Caco-2 (cell line): ENCODE measurements around the gene MPND. TPM values are rescaled to one million over a fixed set of nuclear protein-coding genes. Genes with fewer than 3 reads are reported as not detected.

ENCODE experiments used
- BruUV-seq: library from RNA; stranded (reverse); fragments of 400-500 nt; replicated peaks from 2 replicates; lab custom pipeline; 2021; lab: Mats Ljungman, UMichigan
- CTCF ChIA-PET: fragments of 300-600 bp; sonication (Branson Sonifier 250); formaldehyde crosslinking; loops from one replicate; lab custom pipeline; 2022; ENCODE audit warnings: antibody characterized with exemption; lab: Charles Lee
- POLR2A ChIA-PET: fragments of 300-600 bp; sonication (Branson Sonifier 250); formaldehyde crosslinking; loops from one replicate; lab custom pipeline; 2022; ENCODE audit warnings: antibody characterized with exemption; lab: Charles Lee
- DNase-seq, 2 experiments: peaks; one replicate each; pipeline versions ENCODE4 v3.0.0 to v3.0.0-alpha.2; 2020 to 2022
- H3K27me3 ChIP-seq: replicated peaks from 2 replicates; pipeline ENCODE4 v1.6.0; 2011; ENCODE audit warnings: low read length; ENCODE audit not compliant: control insufficient read depth, insufficient read depth
- H3K36me3 ChIP-seq: 2 replicates; pipeline ENCODE4 v1.5.1; 2011; ENCODE audit warnings: low read length; ENCODE audit not compliant: control insufficient read depth, insufficient read depth
- H3K4me1 ChIP-seq: fragments of 250-450 bp; sonication (Bioruptor Pico); 2 replicates; pipeline ENCODE4 v1.5.1; 2020; ENCODE audit warnings: mild to moderate bottlenecking
- H3K4me3 ChIP-seq: 2 replicates; pipeline ENCODE4 v1.5.1; 2011; ENCODE audit warnings: low read depth, mild to moderate bottlenecking, control low read depth, low read length
- H3K9me3 ChIP-seq: fragments of 250-450 bp; sonication (Bioruptor Pico); 2 replicates; pipeline ENCODE4 v1.5.1; 2020; ENCODE audit warnings: mild to moderate bottlenecking, moderate library complexity
- H3K27ac Mint-ChIP-seq: one replicate; pipeline ENCODE4 v1.8.0; 2022; ENCODE audit warnings: mixed read lengths; ENCODE audit not compliant: unreplicated experiment
- H3K27me3 Mint-ChIP-seq: one replicate; pipeline ENCODE4 v1.8.0; 2022; ENCODE audit warnings: mixed read lengths; ENCODE audit not compliant: insufficient read depth, unreplicated experiment
- H3K36me3 Mint-ChIP-seq: one replicate; pipeline ENCODE4 v1.8.0; 2022; ENCODE audit warnings: mild to moderate bottlenecking, mixed read lengths; ENCODE audit not compliant: insufficient read depth, unreplicated experiment
- H3K4me1 Mint-ChIP-seq: one replicate; pipeline ENCODE4 v1.8.0; 2022; ENCODE audit warnings: low read depth, mixed read lengths; ENCODE audit not compliant: unreplicated experiment
- H3K4me3 Mint-ChIP-seq: one replicate; pipeline ENCODE4 v1.8.0; 2022; ENCODE audit warnings: mild to moderate bottlenecking, moderate library complexity, mixed read lengths; ENCODE audit not compliant: unreplicated experiment
- H3K9me3 Mint-ChIP-seq: one replicate; pipeline ENCODE4 v1.8.0; 2022; ENCODE audit warnings: mixed read lengths; ENCODE audit not compliant: unreplicated experiment
- intact Hi-C: fragments of 100-400 bp; cut with micrococcal nuclease; formaldehyde crosslinking; loops from one replicate; pipeline ENCODE4 v1.10.0; 2022; ENCODE audit not compliant: unreplicated experiment
- total RNA-seq: library from RNA; stranded (reverse); gene quantifications from 2 replicates; pipeline ENCODE4 v1.2.3, GENCODE V29; 2022
- TF ChIP-seq, protein P1 (sequence below), 2 experiments: fragments of 200-600 bp in 1 of 2; IDR thresholded peaks; 1 replicate in 1 of 2; 2 replicates in 1 of 2; pipeline versions ENCODE4 v1.5.1 to v1.8.0; 2011 to 2022; ENCODE audit warnings: antibody characterized with exemption in 1 of 2, control low read depth in 1 of 2, inconsistent platforms in 1 of 2, low read depth in 1 of 2, low read length in 1 of 2, mild to moderate bottlenecking in 1 of 2, moderate library complexity in 1 of 2; ENCODE audit not compliant: insufficient read depth in 1 of 2, severe bottlenecking in 1 of 2, unreplicated experiment in 1 of 2

MPND gene
- total RNA-seq, 1 experiment from 2014 or later = 35.7 TPM

DNA sequence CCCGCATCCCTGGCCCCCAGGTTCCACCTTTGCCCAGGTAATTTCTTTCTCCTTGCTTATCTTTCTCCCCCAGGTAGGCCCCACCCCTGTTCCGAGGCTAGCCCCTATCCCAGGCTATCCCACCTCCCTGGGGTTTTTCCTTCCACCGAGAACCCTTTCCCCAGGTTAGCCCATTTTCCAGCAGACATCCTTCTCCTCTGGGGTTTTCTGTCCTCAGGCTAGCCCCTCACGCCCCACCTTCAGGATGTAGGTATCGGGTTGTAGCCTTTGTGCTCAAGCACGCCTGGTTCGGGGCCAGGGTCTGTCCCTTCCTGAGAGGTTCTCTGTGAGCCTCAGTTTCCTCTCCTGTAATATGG lies 38.1 kb upstream of the MPND start:
- Mint-ChIP-seq H3K4me3 (peak overlapping the region; percentile 62), H3K36me3 (no peaks in the 10 kb centered on the region), H3K9me3 (no peaks in the 10 kb centered on the region), H3K27me3 (no peaks in the 10 kb centered on the region), H3K4me1 (peaks cover 10% of the 10 kb centered on the region), H3K27ac (no peak overlapping the region)
- intact Hi-C loops = no loop called here
- CTCF ChIA-PET = interaction anchor here (0.6 kb wide), 1 partner anchor 38 kb away, joined by 3 read pairs; the partner anchor contains the start of gene MPND
- Histone ChIP-seq H3K9me3 (no peaks in the 10 kb centered on the region), H3K36me3 (no peaks in the 10 kb centered on the region), H3K4me1 (no peaks in the 10 kb centered on the region), H3K4me3 (no peak overlapping the region), H3K27me3 (no peaks in the 10 kb centered on the region)
- POLR2A ChIA-PET = no interaction called here
- no peak for DNase-seq
- TF ChIP-seq, protein P1, sequence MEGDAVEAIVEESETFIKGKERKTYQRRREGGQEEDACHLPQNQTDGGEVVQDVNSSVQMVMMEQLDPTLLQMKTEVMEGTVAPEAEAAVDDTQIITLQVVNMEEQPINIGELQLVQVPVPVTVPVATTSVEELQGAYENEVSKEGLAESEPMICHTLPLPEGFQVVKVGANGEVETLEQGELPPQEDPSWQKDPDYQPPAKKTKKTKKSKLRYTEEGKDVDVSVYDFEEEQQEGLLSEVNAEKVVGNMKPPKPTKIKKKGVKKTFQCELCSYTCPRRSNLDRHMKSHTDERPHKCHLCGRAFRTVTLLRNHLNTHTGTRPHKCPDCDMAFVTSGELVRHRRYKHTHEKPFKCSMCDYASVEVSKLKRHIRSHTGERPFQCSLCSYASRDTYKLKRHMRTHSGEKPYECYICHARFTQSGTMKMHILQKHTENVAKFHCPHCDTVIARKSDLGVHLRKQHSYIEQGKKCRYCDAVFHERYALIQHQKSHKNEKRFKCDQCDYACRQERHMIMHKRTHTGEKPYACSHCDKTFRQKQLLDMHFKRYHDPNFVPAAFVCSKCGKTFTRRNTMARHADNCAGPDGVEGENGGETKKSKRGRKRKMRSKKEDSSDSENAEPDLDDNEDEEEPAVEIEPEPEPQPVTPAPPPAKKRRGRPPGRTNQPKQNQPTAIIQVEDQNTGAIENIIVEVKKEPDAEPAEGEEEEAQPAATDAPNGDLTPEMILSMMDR (IDR thresholded peaks at IDR 0.05; ENCODE audit: insufficient read depth in 1 of 2, low read depth in 1 of 2, low read length in 1 of 2, severe bottlenecking in 1 of 2, unreplicated experiment in 1 of 2) = no peak
- no TSS peak for BruUV-seq

DNA sequence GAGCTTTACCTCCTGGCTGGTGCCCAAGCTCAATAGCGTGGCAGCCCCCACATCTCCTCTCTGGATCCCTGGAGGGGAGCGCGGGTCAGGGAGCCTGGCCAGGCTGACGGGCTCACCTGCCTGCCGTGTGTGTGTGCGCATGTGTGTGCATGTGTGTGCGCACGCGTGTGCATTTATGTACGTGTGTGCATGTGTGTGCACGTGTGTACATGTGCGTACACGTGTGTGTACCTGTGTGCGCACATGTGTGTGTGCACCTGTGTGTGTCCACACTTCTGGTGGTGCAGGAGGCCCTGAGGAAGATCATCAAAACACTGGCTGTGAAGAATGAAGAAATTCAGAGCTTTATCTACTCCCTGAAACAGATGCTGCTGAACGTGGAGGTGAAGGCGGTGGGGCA lies 37.7 kb upstream of the MPND start:
- H3K4me3 ChIP-seq = no peak overlapping the region
- no peak for DNase-seq
- POLR2A ChIA-PET = no interaction called here
- no peaks in the 10 kb centered on the region for H3K27me3 ChIP-seq
- CTCF ChIA-PET = no interaction called here
- Mint-ChIP-seq H3K27ac (no peak overlapping the region), H3K9me3 (no peaks in the 10 kb centered on the region), H3K4me3 (peak overlapping the region; percentile 62), H3K4me1 (peaks cover 10% of the 10 kb centered on the region), H3K36me3 (no peaks in the 10 kb centered on the region), H3K27me3 (no peaks in the 10 kb centered on the region)
- intact Hi-C loops = no loop called here
- BruUV-seq = no TSS peak
- H3K36me3 ChIP-seq = no peaks in the 10 kb centered on the region
- TF ChIP-seq, protein P1 (IDR thresholded peaks at IDR 0.05; ENCODE audit: insufficient read depth in 1 of 2, low read depth in 1 of 2, low read length in 1 of 2, severe bottlenecking in 1 of 2, unreplicated experiment in 1 of 2) = no peak
- H3K4me1 ChIP-seq = no peaks in the 10 kb centered on the region
- H3K9me3 ChIP-seq = no peaks in the 10 kb centered on the region

DNA sequence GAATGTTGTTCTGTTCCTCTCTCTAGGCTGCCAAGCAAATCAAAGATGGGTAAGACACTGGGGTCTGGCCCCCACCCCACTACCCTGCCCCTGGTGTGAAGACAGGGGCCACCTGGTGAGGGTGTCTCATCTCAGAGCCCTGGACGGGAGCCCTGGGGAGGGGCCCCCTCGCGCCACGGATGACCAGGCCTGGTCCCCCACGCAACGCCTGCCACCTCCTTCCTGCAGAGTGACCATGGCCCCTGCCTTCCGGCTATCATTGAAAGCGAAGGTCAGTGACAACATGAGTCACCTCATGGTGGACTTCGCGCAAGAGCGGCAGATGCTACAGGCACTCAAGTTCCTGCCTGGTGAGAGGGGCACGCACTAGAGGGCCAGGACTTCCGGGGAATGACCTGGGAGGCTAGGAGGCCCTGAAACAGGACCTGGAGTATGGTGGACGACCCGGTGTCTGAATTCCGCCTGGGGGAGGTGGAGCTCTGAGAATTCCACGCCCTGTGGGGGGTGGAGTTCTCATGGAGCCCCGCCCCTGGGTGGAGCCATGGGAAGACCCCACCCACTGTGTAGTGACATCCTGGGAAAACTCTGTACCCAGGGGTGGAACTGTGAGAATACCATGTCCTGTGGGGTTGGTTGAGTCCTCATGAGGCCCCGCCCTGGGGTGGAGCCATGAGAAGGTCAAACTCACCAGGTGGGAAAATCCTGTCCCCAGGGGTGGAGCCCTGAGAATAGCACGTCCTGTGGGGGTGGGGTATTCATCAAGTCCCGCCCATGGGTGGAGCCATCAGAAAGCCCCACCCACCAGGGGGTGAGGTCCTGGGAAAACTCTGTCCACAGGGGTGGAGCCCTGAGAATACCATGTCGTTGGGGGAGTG lies 32.9 kb upstream of the MPND start:
- H3K4me1 Mint-ChIP-seq = no peaks in the 10 kb centered on the region
- Histone ChIP-seq H3K4me3 (no peak overlapping the region), H3K4me1 (no peaks in the 10 kb centered on the region), H3K9me3 (no peaks in the 10 kb centered on the region), H3K36me3 (no peaks in the 10 kb centered on the region), H3K27me3 (no peaks in the 10 kb centered on the region)
- ChIA-PET POLR2A (no interaction called here), CTCF (no interaction called here)
- H3K27me3 Mint-ChIP-seq = no peaks in the 10 kb centered on the region
- intact Hi-C loops = no loop called here
- H3K9me3 Mint-ChIP-seq = no peaks in the 10 kb centered on the region
- peak in 1 of 2 experiments; percentile 50 for DNase-seq
- no peak overlapping the region for H3K4me3 Mint-ChIP-seq
- TF ChIP-seq, protein P1 (IDR thresholded peaks at IDR 0.05; ENCODE audit: insufficient read depth in 1 of 2, low read depth in 1 of 2, low read length in 1 of 2, severe bottlenecking in 1 of 2, unreplicated experiment in 1 of 2) = no peak
- no peak overlapping the region for H3K27ac Mint-ChIP-seq
- BruUV-seq = no TSS peak
- no peaks in the 10 kb centered on the region for H3K36me3 Mint-ChIP-seq
